Lower lobe of right lung (tissue), 2 donors: ENCODE data around the gene MEIOB. TPM values are rescaled to one million over a fixed set of nuclear protein-coding genes. Genes with fewer than 3 reads are reported as not detected.

ENCODE experiments used
- ATAC-seq, 2 donors: fragments of 200-7000 bp; cut with Tn5 transposase; one replicate each; pipeline ENCODE4 v1.9.1; 2020 to 2022; ENCODE audit warnings: mild to moderate bottlenecking in 2 of 2, moderate library complexity in 2 of 2
- DNase-seq: peaks from one replicate; pipeline ENCODE4 v3.0.0-alpha.2; 2020
- H3K27ac ChIP-seq: fragments of 200-600 bp; one replicate; pipeline ENCODE4 v1.8.0; 2022
- H3K27me3 ChIP-seq: fragments of 200-600 bp; one replicate; pipeline ENCODE4 v1.8.0; 2022; ENCODE audit warnings: low read depth
- H3K36me3 ChIP-seq: fragments of 200-600 bp; one replicate; pipeline ENCODE4 v1.8.0; 2022; ENCODE audit warnings: mild to moderate bottlenecking
- H3K4me1 ChIP-seq: fragments of 200-600 bp; one replicate; pipeline ENCODE4 v1.8.0; 2022
- H3K4me3 ChIP-seq: fragments of 200-600 bp; one replicate; pipeline ENCODE4 v1.8.0; 2022; ENCODE audit warnings: mild to moderate bottlenecking
- H3K9me3 ChIP-seq: fragments of 200-600 bp; one replicate; pipeline ENCODE4 v1.8.0; 2022
- CTCF ChIP-seq: fragments of 200-600 bp; IDR thresholded peaks from one replicate; pipeline ENCODE4 v1.8.0; 2022; ENCODE audit warnings: antibody characterized with exemption, mild to moderate bottlenecking
- intact Hi-C: fragments of 100-400 bp; cut with DNase I; formaldehyde crosslinking; loops from one replicate; pipeline ENCODE4 v1.11.0; 2022
- total RNA-seq: library from RNA; stranded (reverse); fragmentation: NEBNext Ultra II Directional; extraction: Animal tissue kit (Norgen Biotek cat#: 25700); gene quantifications from one replicate; pipeline ENCODE4 v1.2.1, GENCODE V29; 2021
- donor health status: DM: no; HTN: yes; CAD: no; lungs with severe emphysema.

Gene MEIOB
- total RNA-seq, 1 donor from 2014 or later, result not detected

GRCh38 chr16:1863681-1864460 lies 8.1 kb downstream of the MEIOB start:
- peaks cover 7% of the 10 kb centered on the region for H3K27me3 ChIP-seq

GRCh38 chr16:1862394-1862793 lies 9.6 kb downstream of the MEIOB start:
- Histone ChIP-seq H3K9me3 (no peaks in the 10 kb centered on the region), H3K27ac (no peak overlapping the region), H3K4me3 (no peak overlapping the region), H3K36me3 (no peaks in the 10 kb centered on the region), H3K4me1 (no peaks in the 10 kb centered on the region), H3K27me3 (peaks cover 13% of the 10 kb centered on the region)
- intact Hi-C loops, result no loop called here
- ATAC-seq (no peak), DNase-seq (no peak)
- no peak for TF ChIP-seq CTCF

More at GRCh38 chr16:1863681-1864460, 8.1 kb downstream of the MEIOB start:
- DNase-seq (no peak), ATAC-seq (no peak)
- Histone ChIP-seq H3K4me1 (no peaks in the 10 kb centered on the region), H3K9me3 (no peaks in the 10 kb centered on the region), H3K27ac (no peak overlapping the region), H3K36me3 (no peaks in the 10 kb centered on the region), H3K4me3 (no peak overlapping the region)
- peak; percentile 65 for TF ChIP-seq CTCF
- intact Hi-C loops, result no loop called here

GRCh38 chr16:1861730-1862129 lies 10.2 kb downstream of the MEIOB start:
- Histone ChIP-seq H3K27me3 (peaks cover 20% of the 10 kb centered on the region), H3K4me3 (no peak overlapping the region), H3K27ac (no peak overlapping the region), H3K9me3 (no peaks in the 10 kb centered on the region), H3K4me1 (no peaks in the 10 kb centered on the region), H3K36me3 (no peaks in the 10 kb centered on the region)
- TF ChIP-seq CTCF, result no peak
- intact Hi-C loops, result no loop called here
- no peak for DNase-seq
- no peak for ATAC-seq

GRCh38 chr16:1859650-1860049 lies 12.3 kb downstream of the MEIOB start:
- DNase-seq, result peak; percentile 50
- H3K9me3 ChIP-seq, result no peaks in the 10 kb centered on the region
- H3K27ac ChIP-seq, result no peak overlapping the region
- intact Hi-C loops, result no loop called here
- peaks cover 22% of the 10 kb centered on the region for H3K27me3 ChIP-seq
- H3K4me1 ChIP-seq, result no peaks in the 10 kb centered on the region
- H3K36me3 ChIP-seq, result no peaks in the 10 kb centered on the region
- no peak for TF ChIP-seq CTCF
- peak; percentile 54 to 82 for ATAC-seq
- H3K4me3 ChIP-seq, result no peak overlapping the region

- DNase-seq, result no peak
- Histone ChIP-seq H3K9me3 (no peaks in the 10 kb centered on the region), H3K27ac (no peak overlapping the region), H3K4me1 (no peaks in the 10 kb centered on the region), H3K27me3 (peaks cover 22% of the 10 kb centered on the region), H3K36me3 (no peaks in the 10 kb centered on the region), H3K4me3 (no peak overlapping the region)
- no peak for TF ChIP-seq CTCF
- no peak for ATAC-seq
- intact Hi-C loops, result no loop called here
Measured at GRCh38 chr16:1858189-1858865, 13.6 kb downstream of the MEIOB start.
